Loucy (cell line): ENCODE data around the gene DHRS3.

ENCODE experiments used
- H2AFZ ChIP-seq: fragments of 200-600 bp; sonication (generic); 2 replicates; pipeline ENCODE4 v1.6.0; 2016; ENCODE audit warnings: antibody characterized with exemption, mild to moderate bottlenecking, low read length, moderate library complexity
- H3F3A ChIP-seq: fragments of 200-600 bp; 2 replicates; pipeline ENCODE4 v1.6.0; 2016; ENCODE audit warnings: antibody characterized with exemption, low read depth, mild to moderate bottlenecking
- H3K27me3 ChIP-seq: fragments of 200-600 bp; sonication (generic); 2 replicates; pipeline ENCODE4 v1.6.1; 2014; ENCODE audit warnings: low read length, mild to moderate bottlenecking; ENCODE audit not compliant: insufficient read depth, poor library complexity, severe bottlenecking
- H3K36me3 ChIP-seq: fragments of 200-600 bp; sonication (generic); 2 replicates; pipeline ENCODE4 v1.6.1; 2016; ENCODE audit warnings: low read length; ENCODE audit not compliant: insufficient read depth
- H3K4me1 ChIP-seq: fragments of 200-600 bp; sonication (generic); 2 replicates; pipeline ENCODE4 v1.5.1; 2014; ENCODE audit warnings: low read length, mild to moderate bottlenecking; ENCODE audit not compliant: insufficient read depth, poor library complexity, severe bottlenecking
- H3K4me2 ChIP-seq: fragments of 200-600 bp; sonication (generic); 2 replicates; pipeline ENCODE4 v1.6.0; 2014; ENCODE audit warnings: antibody characterized with exemption, low read length, low read depth, mild to moderate bottlenecking; ENCODE audit not compliant: poor library complexity, severe bottlenecking
- H3K4me3 ChIP-seq: fragments of 200-600 bp; sonication (generic); 2 replicates; pipeline ENCODE4 v1.5.1; 2014; ENCODE audit warnings: low read length, mild to moderate bottlenecking, mixed read lengths; ENCODE audit not compliant: poor library complexity, severe bottlenecking
- H3K79me2 ChIP-seq: fragments of 200-600 bp; sonication (generic); 2 replicates; pipeline ENCODE4 v1.6.1; 2014; ENCODE audit warnings: low read length; ENCODE audit not compliant: insufficient read depth
- H3K9ac ChIP-seq: fragments of 200-600 bp; sonication (generic); 2 replicates; pipeline ENCODE4 v1.6.0; 2014; ENCODE audit warnings: mild to moderate bottlenecking, low read depth, low read length, moderate library complexity; ENCODE audit not compliant: poor library complexity, severe bottlenecking
- H3K9me2 ChIP-seq: fragments of 200-600 bp; sonication (generic); replicated peaks from 2 replicates; pipeline ENCODE4 v1.6.1; 2016; ENCODE audit warnings: low read depth, low read length, mixed read lengths
- H3K9me3 ChIP-seq: fragments of 200-600 bp; sonication (generic); 2 replicates; pipeline ENCODE4 v1.6.1; 2014; ENCODE audit warnings: mild to moderate bottlenecking, antibody characterized with exemption, low read length, low read depth; ENCODE audit not compliant: insufficient read depth
- H4K20me1 ChIP-seq: fragments of 200-600 bp; sonication (generic); 2 replicates; pipeline ENCODE4 v1.6.0; 2014; ENCODE audit warnings: antibody characterized with exemption, low read length, mild to moderate bottlenecking; ENCODE audit not compliant: insufficient read depth, poor library complexity, severe bottlenecking
- CTCF ChIP-seq: fragments of 200-600 bp; sonication (generic); conservative IDR thresholded peaks from 2 replicates; pipeline ENCODE4 v1.5.1; 2014; ENCODE audit warnings: mild to moderate bottlenecking, antibody characterized with exemption, low read length
- EZH2phosphoT487 ChIP-seq: fragments of 200-600 bp; IDR thresholded peaks from 2 replicates; pipeline ENCODE4 v1.6.1; 2018; ENCODE audit warnings: antibody characterized with exemption, mild to moderate bottlenecking, moderate library complexity, borderline replicate concordance

The DHRS3 gene

DNA sequence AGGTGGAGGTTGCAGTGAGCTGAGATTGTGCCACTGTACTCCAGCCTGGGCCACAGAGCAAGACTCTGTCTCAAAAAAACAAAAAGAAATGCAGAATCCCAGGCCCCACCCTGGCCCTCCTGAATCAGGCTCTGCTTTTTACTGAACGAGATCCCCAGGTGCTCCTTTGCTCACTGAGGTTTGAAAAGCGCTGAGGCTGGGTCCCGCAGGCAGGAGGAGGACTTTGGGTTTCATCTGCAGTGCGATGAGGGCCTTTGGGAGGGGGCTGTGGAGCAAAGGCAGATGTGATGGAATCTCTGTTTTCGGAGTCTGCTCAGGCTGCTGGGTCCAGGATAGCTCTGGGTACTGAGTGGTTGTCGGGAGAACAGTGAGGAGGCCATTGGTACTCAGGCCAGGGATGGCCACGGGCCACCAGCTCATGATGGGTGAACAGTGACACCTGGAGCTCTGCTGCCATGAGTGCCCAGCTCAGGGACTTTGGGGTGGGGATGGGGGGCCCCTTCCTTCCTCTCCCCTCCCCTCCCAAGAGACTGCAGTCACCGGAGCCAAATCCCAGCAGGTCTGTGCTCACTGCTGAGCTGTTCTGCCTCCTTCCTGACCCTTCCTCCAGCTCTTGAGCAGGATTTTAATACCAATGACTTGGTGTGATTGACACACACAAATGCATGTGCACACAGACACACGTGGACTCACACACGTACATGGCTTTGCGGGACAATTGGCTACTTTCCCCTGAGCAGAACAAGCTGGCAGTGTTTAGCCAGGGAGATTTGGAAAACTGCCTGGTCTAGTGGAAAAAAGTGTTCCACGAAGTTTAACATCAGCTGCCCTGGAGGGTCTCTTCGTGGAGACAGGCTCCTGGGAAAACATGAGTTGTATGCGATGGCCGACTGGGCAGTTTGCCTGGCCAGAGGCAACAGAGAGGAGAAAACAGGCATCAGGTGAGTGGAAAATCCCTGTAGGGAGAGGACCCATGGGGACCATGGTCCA, 3.6 kb upstream of the DHRS3 start:
- Histone ChIP-seq H3K4me2 (no peak overlapping the region), H3K27me3 (no peaks in the 10 kb centered on the region), H2AFZ (no peak overlapping the region), H3K79me2 (peaks cover 9% of the 10 kb centered on the region), H3K4me3 (no peak overlapping the region), H3F3A (no peaks in the 10 kb centered on the region), H3K9me2 (no peaks in the 10 kb centered on the region), H3K4me1 (peaks cover 38% of the 10 kb centered on the region), H3K36me3 (no peaks in the 10 kb centered on the region), H3K9me3 (no peaks in the 10 kb centered on the region), H4K20me1 (no peaks in the 10 kb centered on the region), H3K9ac (peak overlapping the region; percentile 98)
- TF ChIP-seq EZH2phosphoT487, result no peak
- no peak for TF ChIP-seq CTCF

- TF ChIP-seq CTCF, result no peak
- TF ChIP-seq EZH2phosphoT487, result no peak
- Histone ChIP-seq H3K27me3 (no peaks in the 10 kb centered on the region), H3K9me3 (no peaks in the 10 kb centered on the region), H3F3A (no peaks in the 10 kb centered on the region), H3K4me3 (peak overlapping the region; percentile 83), H3K4me2 (peak overlapping the region; percentile 90), H3K36me3 (no peaks in the 10 kb centered on the region), H3K9ac (peak overlapping the region; percentile 98), H3K4me1 (peaks cover 41% of the 10 kb centered on the region), H3K9me2 (no peaks in the 10 kb centered on the region), H2AFZ (no peak overlapping the region), H4K20me1 (no peaks in the 10 kb centered on the region), H3K79me2 (peaks cover 17% of the 10 kb centered on the region)
Observed at GRCh38 chr1:12620931-12621330, 2.9 kb upstream of the DHRS3 start.

DNA sequence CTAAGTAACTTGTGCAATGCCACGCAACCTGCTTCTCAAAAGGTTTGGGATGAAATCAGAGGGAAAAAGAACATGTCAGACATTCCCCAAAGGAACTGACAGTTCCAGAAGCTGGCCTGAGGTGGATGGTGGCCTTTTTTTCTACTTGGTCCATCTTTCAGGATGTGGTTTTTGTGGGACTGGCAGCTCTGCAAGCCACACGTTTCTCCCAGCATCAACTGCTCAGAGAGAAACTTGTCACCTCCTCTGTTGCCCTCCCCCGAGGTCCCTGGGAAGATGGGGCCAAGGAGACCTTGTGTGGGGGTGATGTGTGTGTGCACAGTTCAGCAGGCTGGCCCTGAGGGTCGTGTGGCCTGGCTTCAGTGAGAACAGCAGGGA, 2.5 kb upstream of the DHRS3 start:
- Histone ChIP-seq H3K27me3 (no peaks in the 10 kb centered on the region), H2AFZ (no peak overlapping the region), H3K4me1 (peaks cover 46% of the 10 kb centered on the region), H3K4me3 (peak overlapping the region; percentile 83), H3K9ac (peak overlapping the region; percentile 98), H3K36me3 (no peaks in the 10 kb centered on the region), H3K9me3 (no peaks in the 10 kb centered on the region), H4K20me1 (no peaks in the 10 kb centered on the region), H3K9me2 (no peaks in the 10 kb centered on the region), H3F3A (no peaks in the 10 kb centered on the region), H3K4me2 (peak overlapping the region; percentile 90), H3K79me2 (peaks cover 21% of the 10 kb centered on the region)
- TF ChIP-seq CTCF (no peak), EZH2phosphoT487 (no peak)
